ENCODE results near the gene PKP3.
A peak's percentile ranks its signal among the peaks of the same experiment; 100 is the strongest.
"Not testable (repeated sequence)": the region's sequence is repeated elsewhere in the genome, so short reads cannot be mapped to it uniquely, and the experiment has no call there.

PKP3 gene

GRCh38 chr11:394034-394857 lies at the start of gene PKP3:
Gene PKP3, plus strand, starts transcription at chr11:394209. Its CDS starts 84 bp downstream, at chr11:394293.
- DNase-seq, result peak in 2 of 3 donors; percentile 34 to 48

- DNase-seq, result no peak
Measured at GRCh38 chr11:344836-345578, 49.0 kb upstream of the PKP3 start.

- DNase-seq, result no peak
Measured at GRCh38 chr11:346529-346928, 47.5 kb upstream of the PKP3 start.

GRCh38 chr11:349270-349954 lies 44.6 kb upstream of the PKP3 start:
- DNase-seq, result not testable (repeated sequence)

- DNase-seq, result not testable (repeated sequence)
Measured at GRCh38 chr11:350033-350722, 43.8 kb upstream of the PKP3 start.

- peak; percentile 81 to 85 (median 82) for DNase-seq
Measured at GRCh38 chr11:350723-351255, 43.2 kb upstream of the PKP3 start.

GRCh38 chr11:351411-351810 lies 42.6 kb upstream of the PKP3 start:
- DNase-seq, result no peak

- DNase-seq, result no peak
Measured at GRCh38 chr11:352456-353031, 41.5 kb upstream of the PKP3 start.

GRCh38 chr11:353179-353873 lies 40.7 kb upstream of the PKP3 start:
- DNase-seq, result no peak

GRCh38 chr11:355581-356458 lies 38.2 kb upstream of the PKP3 start:
- peak in 2 of 3 donors; percentile 63 to 70 for DNase-seq

- DNase-seq, result no peak
Measured at GRCh38 chr11:356610-357009, 37.4 kb upstream of the PKP3 start.

- no peak for DNase-seq
Measured at GRCh38 chr11:357582-357981, 36.4 kb upstream of the PKP3 start.

GRCh38 chr11:358129-358800 lies 35.7 kb upstream of the PKP3 start:
- no peak for DNase-seq

- DNase-seq, result no peak
Measured at GRCh38 chr11:359181-359714, 34.8 kb upstream of the PKP3 start.

GRCh38 chr11:360326-361280 lies 33.4 kb upstream of the PKP3 start:
- DNase-seq, result no peak

GRCh38 chr11:362642-363442 lies 31.2 kb upstream of the PKP3 start:
- DNase-seq, result no peak

- DNase-seq, result not testable (repeated sequence)
Measured at GRCh38 chr11:363443-363805, 30.6 kb upstream of the PKP3 start.

All from suppressor macrophage treated with lipopolysaccharide for 1 hour (primary cell).